Loucy (cell line): ENCODE measurements around the gene TGM3.
"Not testable (repeated sequence)": the region's sequence is repeated elsewhere in the genome, so short reads cannot be mapped to it uniquely, and the experiment has no call there.

Source experiments
- H2AFZ ChIP-seq: fragments of 200-600 bp; sonication (generic); 2 replicates; pipeline ENCODE4 v1.6.0; 2016; ENCODE audit warnings: antibody characterized with exemption, mild to moderate bottlenecking, low read length, moderate library complexity
- H3F3A ChIP-seq: fragments of 200-600 bp; 2 replicates; pipeline ENCODE4 v1.6.0; 2016; ENCODE audit warnings: antibody characterized with exemption, low read depth, mild to moderate bottlenecking
- H3K27me3 ChIP-seq: fragments of 200-600 bp; sonication (generic); 2 replicates; pipeline ENCODE4 v1.6.1; 2014; ENCODE audit warnings: low read length, mild to moderate bottlenecking; ENCODE audit not compliant: insufficient read depth, poor library complexity, severe bottlenecking
- H3K36me3 ChIP-seq: fragments of 200-600 bp; sonication (generic); 2 replicates; pipeline ENCODE4 v1.6.1; 2016; ENCODE audit warnings: low read length; ENCODE audit not compliant: insufficient read depth
- H3K4me1 ChIP-seq: fragments of 200-600 bp; sonication (generic); 2 replicates; pipeline ENCODE4 v1.5.1; 2014; ENCODE audit warnings: low read length, mild to moderate bottlenecking; ENCODE audit not compliant: insufficient read depth, poor library complexity, severe bottlenecking
- H3K4me2 ChIP-seq: fragments of 200-600 bp; sonication (generic); 2 replicates; pipeline ENCODE4 v1.6.0; 2014; ENCODE audit warnings: antibody characterized with exemption, low read length, low read depth, mild to moderate bottlenecking; ENCODE audit not compliant: poor library complexity, severe bottlenecking
- H3K4me3 ChIP-seq: fragments of 200-600 bp; sonication (generic); 2 replicates; pipeline ENCODE4 v1.5.1; 2014; ENCODE audit warnings: low read length, mild to moderate bottlenecking, mixed read lengths; ENCODE audit not compliant: poor library complexity, severe bottlenecking
- H3K79me2 ChIP-seq: fragments of 200-600 bp; sonication (generic); 2 replicates; pipeline ENCODE4 v1.6.1; 2014; ENCODE audit warnings: low read length; ENCODE audit not compliant: insufficient read depth
- H3K9ac ChIP-seq: fragments of 200-600 bp; sonication (generic); 2 replicates; pipeline ENCODE4 v1.6.0; 2014; ENCODE audit warnings: mild to moderate bottlenecking, low read depth, low read length, moderate library complexity; ENCODE audit not compliant: poor library complexity, severe bottlenecking
- H3K9me2 ChIP-seq: fragments of 200-600 bp; sonication (generic); replicated peaks from 2 replicates; pipeline ENCODE4 v1.6.1; 2016; ENCODE audit warnings: low read depth, low read length, mixed read lengths
- H3K9me3 ChIP-seq: fragments of 200-600 bp; sonication (generic); 2 replicates; pipeline ENCODE4 v1.6.1; 2014; ENCODE audit warnings: mild to moderate bottlenecking, antibody characterized with exemption, low read length, low read depth; ENCODE audit not compliant: insufficient read depth
- H4K20me1 ChIP-seq: fragments of 200-600 bp; sonication (generic); 2 replicates; pipeline ENCODE4 v1.6.0; 2014; ENCODE audit warnings: antibody characterized with exemption, low read length, mild to moderate bottlenecking; ENCODE audit not compliant: insufficient read depth, poor library complexity, severe bottlenecking
- EZH2phosphoT487 ChIP-seq: fragments of 200-600 bp; IDR thresholded peaks from 2 replicates; pipeline ENCODE4 v1.6.1; 2018; ENCODE audit warnings: antibody characterized with exemption, mild to moderate bottlenecking, moderate library complexity, borderline replicate concordance
- TF ChIP-seq, protein P1 (sequence below): fragments of 200-600 bp; sonication (generic); conservative IDR thresholded peaks from 2 replicates; pipeline ENCODE4 v1.5.1; 2014; ENCODE audit warnings: mild to moderate bottlenecking, antibody characterized with exemption, low read length

TGM3 gene

GRCh38 chr20:2264118-2264517 lies 31.7 kb upstream of the TGM3 start:
- H3K4me1 ChIP-seq, result no peaks in the 10 kb centered on the region
- H3K36me3 ChIP-seq, result no peaks in the 10 kb centered on the region
- TF ChIP-seq, protein P1, sequence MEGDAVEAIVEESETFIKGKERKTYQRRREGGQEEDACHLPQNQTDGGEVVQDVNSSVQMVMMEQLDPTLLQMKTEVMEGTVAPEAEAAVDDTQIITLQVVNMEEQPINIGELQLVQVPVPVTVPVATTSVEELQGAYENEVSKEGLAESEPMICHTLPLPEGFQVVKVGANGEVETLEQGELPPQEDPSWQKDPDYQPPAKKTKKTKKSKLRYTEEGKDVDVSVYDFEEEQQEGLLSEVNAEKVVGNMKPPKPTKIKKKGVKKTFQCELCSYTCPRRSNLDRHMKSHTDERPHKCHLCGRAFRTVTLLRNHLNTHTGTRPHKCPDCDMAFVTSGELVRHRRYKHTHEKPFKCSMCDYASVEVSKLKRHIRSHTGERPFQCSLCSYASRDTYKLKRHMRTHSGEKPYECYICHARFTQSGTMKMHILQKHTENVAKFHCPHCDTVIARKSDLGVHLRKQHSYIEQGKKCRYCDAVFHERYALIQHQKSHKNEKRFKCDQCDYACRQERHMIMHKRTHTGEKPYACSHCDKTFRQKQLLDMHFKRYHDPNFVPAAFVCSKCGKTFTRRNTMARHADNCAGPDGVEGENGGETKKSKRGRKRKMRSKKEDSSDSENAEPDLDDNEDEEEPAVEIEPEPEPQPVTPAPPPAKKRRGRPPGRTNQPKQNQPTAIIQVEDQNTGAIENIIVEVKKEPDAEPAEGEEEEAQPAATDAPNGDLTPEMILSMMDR, result no peak
- no peak for TF ChIP-seq EZH2phosphoT487
- no peaks in the 10 kb centered on the region for H3K9me2 ChIP-seq
- H3K4me2 ChIP-seq, result no peak overlapping the region
- no peak overlapping the region for H3K9ac ChIP-seq
- H3K4me3 ChIP-seq, result no peak overlapping the region
- H3F3A ChIP-seq, result no peaks in the 10 kb centered on the region
- H2AFZ ChIP-seq, result no peak overlapping the region
- H3K27me3 ChIP-seq, result no peaks in the 10 kb centered on the region
- no peaks in the 10 kb centered on the region for H3K9me3 ChIP-seq
- H4K20me1 ChIP-seq, result no peaks in the 10 kb centered on the region
- H3K79me2 ChIP-seq, result no peaks in the 10 kb centered on the region

- H3F3A ChIP-seq, H3K4me3 ChIP-seq, H3K9me3 ChIP-seq, H3K79me2 ChIP-seq, H3K36me3 ChIP-seq, H4K20me1 ChIP-seq, H3K27me3 ChIP-seq, H3K9ac ChIP-seq, H3K9me2 ChIP-seq, H3K4me2 ChIP-seq, H3K4me1 ChIP-seq, H2AFZ ChIP-seq: not testable (repeated sequence)
These were observed 31.0 kb upstream of the TGM3 start for GRCh38 chr20:2264621-2265374.

GRCh38 chr20:2273634-2274302 lies 22.0 kb upstream of the TGM3 start:
- no peaks in the 10 kb centered on the region for H3K36me3 ChIP-seq
- no peaks in the 10 kb centered on the region for H3F3A ChIP-seq
- H3K4me3 ChIP-seq, result no peak overlapping the region
- no peaks in the 10 kb centered on the region for H3K9me3 ChIP-seq
- H3K4me2 ChIP-seq, result no peak overlapping the region
- H3K4me1 ChIP-seq, result no peaks in the 10 kb centered on the region
- no peaks in the 10 kb centered on the region for H3K79me2 ChIP-seq
- H4K20me1 ChIP-seq, result no peaks in the 10 kb centered on the region
- H3K9me2 ChIP-seq, result no peaks in the 10 kb centered on the region
- no peak overlapping the region for H2AFZ ChIP-seq
- TF ChIP-seq, protein P1, result no peak
- no peak for TF ChIP-seq EZH2phosphoT487
- H3K9ac ChIP-seq, result no peak overlapping the region
- no peaks in the 10 kb centered on the region for H3K27me3 ChIP-seq
